ENCODE results near the gene PRKCH.

GRCh38 chr14:61518403-61518802 lies 197.0 kb downstream of the PRKCH start:
- TF ChIP-seq TCF7 (IDR thresholded peaks at IDR 0.05; ENCODE audit: borderline replicate concordance) (no peak), CTCF (IDR thresholded peaks at IDR 0.05 in 2 of 3, conservative IDR thresholded peaks at IDR 0.05 in 1 of 3; ENCODE audit: control insufficient read depth in 2 of 3, extremely low read depth in 1 of 3, insufficient read depth in 1 of 3, low read depth in 3 of 3, low read length in 3 of 3) (no peak)

Data from GM12878 (cell line).